ENCODE data around the gene CCDC70.
"Not testable (repeated sequence)": the region's sequence is repeated elsewhere in the genome, so short reads cannot be mapped to it uniquely, and the experiment has no call there.

CCDC70 gene

DNA sequence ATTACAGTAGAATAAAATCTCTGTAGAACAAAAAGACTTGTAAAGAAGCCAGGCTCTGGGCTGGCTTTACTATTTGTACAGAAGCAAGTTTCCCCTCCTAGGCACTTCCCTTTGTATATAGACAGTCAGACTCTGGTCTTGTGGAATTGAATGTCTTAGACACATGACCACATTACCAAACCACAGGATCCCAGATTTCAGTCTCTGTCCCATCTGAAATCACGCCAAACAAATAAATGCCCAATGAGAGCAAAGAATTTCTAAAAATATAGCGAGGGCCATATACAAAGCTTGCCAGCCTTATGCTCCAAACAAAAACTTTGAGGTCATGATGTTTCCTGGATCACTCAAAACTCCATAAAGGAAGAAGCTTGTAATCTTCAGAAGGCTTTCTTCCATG lies 23.9 kb downstream of the CCDC70 start:
- Histone ChIP-seq H3K4me1 (ENCODE audit: control insufficient read depth, insufficient read depth, low read length, unreplicated experiment) (no peaks in the 10 kb centered on the region), H3K27ac (ENCODE audit: low read depth, low read length) (no peak overlapping the region), H3K36me3 (ENCODE audit: insufficient read depth, low read length) (no peaks in the 10 kb centered on the region), H2AFZ (ENCODE audit: low read length, unreplicated experiment) (no peak overlapping the region), H3K4me3 (ENCODE audit: low read depth, low read length) (no peak overlapping the region), H3K79me2 (ENCODE audit: control insufficient read depth, insufficient read depth, low read length, unreplicated experiment) (no peaks in the 10 kb centered on the region), H3K27me3 (ENCODE audit: insufficient read depth, low read length) (peaks cover 31% of the 10 kb centered on the region)

DNA sequence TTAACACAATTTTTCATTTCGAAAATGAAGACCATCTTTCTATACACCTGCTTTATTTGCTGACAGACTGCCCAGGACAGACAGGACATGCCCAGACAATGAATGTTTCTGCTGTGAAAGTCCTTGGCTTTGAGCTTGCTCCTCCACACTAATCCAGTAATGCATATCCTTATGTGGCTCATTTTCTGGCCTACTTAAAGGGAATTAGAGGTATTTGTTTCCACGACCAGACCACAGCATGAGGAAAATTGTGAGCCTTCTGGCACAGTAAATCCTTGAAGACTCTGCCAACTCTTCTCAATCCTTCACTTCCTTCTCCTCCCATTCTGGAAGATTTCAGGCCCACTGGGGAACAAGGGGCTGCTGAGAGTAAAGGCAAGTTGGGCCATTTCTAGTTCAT lies 25.7 kb downstream of the CCDC70 start:
- H3K4me3 ChIP-seq (ENCODE audit: low read depth, low read length), result no peak overlapping the region
- peaks cover 48% of the 10 kb centered on the region for H3K27me3 ChIP-seq (ENCODE audit: insufficient read depth, low read length)
- no peaks in the 10 kb centered on the region for H3K79me2 ChIP-seq (ENCODE audit: control insufficient read depth, insufficient read depth, low read length, unreplicated experiment)
- no peak overlapping the region for H2AFZ ChIP-seq (ENCODE audit: low read length, unreplicated experiment)
- H3K4me1 ChIP-seq (ENCODE audit: control insufficient read depth, insufficient read depth, low read length, unreplicated experiment), result no peaks in the 10 kb centered on the region
- H3K36me3 ChIP-seq (ENCODE audit: insufficient read depth, low read length), result no peaks in the 10 kb centered on the region
- no peak overlapping the region for H3K27ac ChIP-seq (ENCODE audit: low read depth, low read length)

DNA sequence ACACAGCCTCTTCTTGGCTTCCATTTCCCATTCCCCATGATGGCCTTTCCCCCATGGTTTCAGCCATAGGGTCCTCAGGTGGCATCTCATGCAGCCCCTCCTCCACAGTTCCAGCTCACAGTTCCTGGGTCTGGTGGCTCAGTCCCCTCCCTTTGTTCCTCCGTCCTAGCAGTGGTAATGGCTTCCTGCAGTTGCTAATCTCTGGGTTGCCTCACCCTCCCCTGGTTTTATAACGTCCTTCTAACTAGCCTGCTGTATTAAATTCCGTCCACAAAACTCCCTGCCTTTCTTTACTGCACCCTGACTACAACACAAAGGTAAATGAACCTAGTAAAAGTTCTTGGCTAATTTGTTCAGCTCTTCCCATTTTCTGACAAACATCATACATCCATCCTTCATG lies 30.9 kb downstream of the CCDC70 start:
- Histone ChIP-seq H2AFZ (ENCODE audit: low read length, unreplicated experiment) (no peak overlapping the region), H3K27ac (ENCODE audit: low read depth, low read length) (no peak overlapping the region), H3K4me3 (ENCODE audit: low read depth, low read length) (no peak overlapping the region), H3K27me3 (ENCODE audit: insufficient read depth, low read length) (peaks cover 35% of the 10 kb centered on the region), H3K4me1 (ENCODE audit: control insufficient read depth, insufficient read depth, low read length, unreplicated experiment) (no peaks in the 10 kb centered on the region), H3K79me2 (ENCODE audit: control insufficient read depth, insufficient read depth, low read length, unreplicated experiment) (no peaks in the 10 kb centered on the region), H3K36me3 (ENCODE audit: insufficient read depth, low read length) (no peaks in the 10 kb centered on the region)

DNA sequence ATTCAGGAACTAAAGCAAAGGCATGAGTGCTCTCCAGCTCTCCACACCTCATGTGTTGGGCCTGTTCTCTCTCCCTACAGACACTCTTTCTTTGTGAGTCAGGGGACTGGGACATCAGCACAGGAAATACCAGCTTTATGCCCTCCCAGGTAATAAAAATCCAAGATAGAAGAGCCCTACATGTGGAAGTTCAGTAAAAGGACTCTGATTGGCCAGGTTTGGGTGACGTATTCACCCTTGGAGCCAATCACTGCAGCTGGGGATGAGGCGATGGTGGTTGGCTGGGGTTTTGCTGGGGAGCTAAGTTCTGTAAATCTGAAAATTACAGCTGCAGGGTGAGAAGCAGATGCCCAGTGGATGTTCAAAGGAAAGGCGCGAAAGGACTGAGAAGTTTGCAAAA lies 32.5 kb downstream of the CCDC70 start:
- Histone ChIP-seq H3K79me2 (ENCODE audit: control insufficient read depth, insufficient read depth, low read length, unreplicated experiment) (no peaks in the 10 kb centered on the region), H3K36me3 (ENCODE audit: insufficient read depth, low read length) (no peaks in the 10 kb centered on the region), H2AFZ (ENCODE audit: low read length, unreplicated experiment) (no peak overlapping the region), H3K4me3 (ENCODE audit: low read depth, low read length) (no peak overlapping the region), H3K4me1 (ENCODE audit: control insufficient read depth, insufficient read depth, low read length, unreplicated experiment) (no peaks in the 10 kb centered on the region), H3K27ac (ENCODE audit: low read depth, low read length) (no peak overlapping the region), H3K27me3 (ENCODE audit: insufficient read depth, low read length) (peaks cover 45% of the 10 kb centered on the region)

DNA sequence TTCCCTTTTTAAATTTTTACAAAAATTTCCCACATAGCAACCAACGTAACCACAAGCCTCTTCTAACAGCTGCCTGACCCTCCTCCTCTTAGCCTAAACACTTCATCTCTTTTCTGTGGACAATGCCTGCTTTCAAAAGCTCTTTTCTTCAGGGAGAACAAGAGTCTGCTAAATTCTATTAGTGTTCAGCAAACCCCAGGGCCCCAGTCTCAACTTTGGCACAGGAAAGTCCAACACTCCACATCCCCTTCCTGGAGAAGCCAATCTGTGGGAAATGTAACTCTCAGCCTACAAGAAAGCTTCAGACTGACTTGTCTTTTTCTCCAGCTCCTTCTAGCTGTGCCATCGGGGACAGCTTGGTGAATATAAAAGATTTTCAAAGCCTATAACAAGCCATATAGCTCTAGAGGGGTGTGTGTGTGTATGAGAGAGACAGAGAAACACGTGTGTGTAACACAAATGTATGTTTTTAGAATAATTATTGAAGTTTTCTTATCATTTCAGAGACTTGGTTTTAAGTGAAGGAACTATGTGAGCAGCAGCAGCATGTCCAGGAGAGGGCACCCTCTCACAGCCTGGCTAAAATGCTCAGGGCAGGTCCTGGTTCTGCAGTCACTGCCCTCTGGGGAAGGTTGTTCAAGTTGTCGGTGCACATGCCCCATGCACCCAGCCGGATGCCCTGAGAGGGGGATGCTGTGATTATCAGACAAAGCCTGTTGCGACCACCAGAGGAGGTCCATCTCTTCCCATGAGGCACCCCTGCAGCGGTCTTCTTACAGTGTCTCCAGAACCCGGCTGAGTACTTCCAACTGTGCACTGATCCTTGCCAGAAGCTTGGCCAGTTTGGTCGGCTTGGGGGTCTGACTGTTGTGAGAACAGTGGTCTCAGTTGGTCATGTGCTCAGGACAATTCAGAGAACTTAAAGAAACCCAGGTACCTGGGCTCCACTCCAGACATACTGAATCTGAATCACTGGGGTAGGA lies 34.4 kb downstream of the CCDC70 start:
- H3K79me2 ChIP-seq (ENCODE audit: control insufficient read depth, insufficient read depth, low read length, unreplicated experiment), result no peaks in the 10 kb centered on the region
- H3K4me3 ChIP-seq (ENCODE audit: low read depth, low read length), result no peak overlapping the region
- H3K27ac ChIP-seq (ENCODE audit: low read depth, low read length), result no peak overlapping the region
- no peak overlapping the region for H2AFZ ChIP-seq (ENCODE audit: low read length, unreplicated experiment)
- H3K4me1 ChIP-seq (ENCODE audit: control insufficient read depth, insufficient read depth, low read length, unreplicated experiment), result no peaks in the 10 kb centered on the region
- H3K27me3 ChIP-seq (ENCODE audit: insufficient read depth, low read length), result peaks cover 58% of the 10 kb centered on the region
- H3K36me3 ChIP-seq (ENCODE audit: insufficient read depth, low read length), result no peaks in the 10 kb centered on the region

DNA sequence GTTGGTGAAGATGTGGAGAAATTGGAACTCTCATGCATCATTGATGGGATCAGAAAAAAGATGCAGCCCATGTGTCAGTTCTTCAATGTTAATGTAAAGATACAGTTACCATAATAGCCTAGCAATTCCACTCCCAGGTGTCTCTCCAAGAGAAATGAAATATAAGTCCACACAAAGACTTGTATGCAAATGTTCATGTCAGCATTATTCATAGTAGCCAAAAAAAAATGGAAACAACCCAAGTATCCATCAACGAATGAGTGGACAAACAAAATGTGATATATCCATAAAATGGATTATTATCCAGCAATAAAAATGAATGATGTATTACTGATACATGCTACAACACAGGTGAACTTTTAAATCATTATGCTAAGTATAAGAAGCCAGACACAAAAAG lies 38.7 kb downstream of the CCDC70 start:
- H3K79me2 ChIP-seq (ENCODE audit: control insufficient read depth, insufficient read depth, low read length, unreplicated experiment), result no peaks in the 10 kb centered on the region
- H3K27ac ChIP-seq (ENCODE audit: low read depth, low read length), result no peak overlapping the region
- no peak overlapping the region for H2AFZ ChIP-seq (ENCODE audit: low read length, unreplicated experiment)
- H3K36me3 ChIP-seq (ENCODE audit: insufficient read depth, low read length), result no peaks in the 10 kb centered on the region
- H3K27me3 ChIP-seq (ENCODE audit: insufficient read depth, low read length), result peaks cover 66% of the 10 kb centered on the region
- H3K4me3 ChIP-seq (ENCODE audit: low read depth, low read length), result no peak overlapping the region
- H3K4me1 ChIP-seq (ENCODE audit: control insufficient read depth, insufficient read depth, low read length, unreplicated experiment), result no peaks in the 10 kb centered on the region

DNA sequence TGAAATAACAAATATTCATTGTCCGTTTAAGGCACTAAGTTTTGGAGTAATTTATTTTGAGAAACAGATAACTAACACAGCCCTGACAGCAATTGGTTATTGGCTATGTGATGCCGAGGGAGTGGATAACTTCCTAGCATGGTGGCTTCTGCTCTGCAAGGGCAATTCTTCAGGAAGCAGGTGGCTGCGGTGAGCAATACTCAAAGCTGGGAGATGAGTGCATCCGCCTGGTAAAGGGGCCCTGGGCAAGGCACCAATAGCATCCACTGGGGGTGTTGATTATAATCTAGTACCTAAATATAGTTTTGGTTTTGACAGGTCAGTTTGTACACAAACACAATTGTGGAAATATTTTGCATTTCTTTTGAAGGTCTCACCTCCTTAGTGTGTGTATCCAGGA lies 41.0 kb downstream of the CCDC70 start:
- H3K27me3 ChIP-seq (ENCODE audit: insufficient read depth, low read length), result peaks cover 59% of the 10 kb centered on the region
- no peaks in the 10 kb centered on the region for H3K79me2 ChIP-seq (ENCODE audit: control insufficient read depth, insufficient read depth, low read length, unreplicated experiment)
- H3K4me1 ChIP-seq (ENCODE audit: control insufficient read depth, insufficient read depth, low read length, unreplicated experiment), result no peaks in the 10 kb centered on the region
- H3K36me3 ChIP-seq (ENCODE audit: insufficient read depth, low read length), result no peaks in the 10 kb centered on the region
- H3K27ac ChIP-seq (ENCODE audit: low read depth, low read length), result no peak overlapping the region
- H3K4me3 ChIP-seq (ENCODE audit: low read depth, low read length), result no peak overlapping the region
- H2AFZ ChIP-seq (ENCODE audit: low read length, unreplicated experiment), result no peak overlapping the region

DNA sequence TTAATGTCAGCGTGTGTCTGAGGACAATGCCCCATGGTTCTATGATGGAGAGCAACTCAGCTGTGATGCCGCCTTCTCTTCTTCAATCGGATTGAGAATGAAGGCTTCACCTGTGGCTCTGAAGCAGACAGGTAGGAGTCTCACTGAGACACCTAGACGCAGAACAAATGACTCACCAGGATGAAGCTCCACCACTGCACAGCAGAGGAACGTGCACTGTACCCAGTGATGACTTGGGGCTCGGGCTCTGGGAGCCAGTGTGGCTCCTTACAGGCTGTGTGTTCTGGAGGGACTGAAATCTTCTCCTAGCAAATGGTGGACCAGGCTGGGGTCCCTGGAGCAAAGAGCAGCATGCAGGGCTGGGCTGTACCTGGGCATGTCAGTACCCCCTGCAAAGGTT lies 44.0 kb downstream of the CCDC70 start:
- H2AFZ ChIP-seq (ENCODE audit: low read length, unreplicated experiment), result no peak overlapping the region
- no peak overlapping the region for H3K4me3 ChIP-seq (ENCODE audit: low read depth, low read length)
- no peaks in the 10 kb centered on the region for H3K4me1 ChIP-seq (ENCODE audit: control insufficient read depth, insufficient read depth, low read length, unreplicated experiment)
- H3K27ac ChIP-seq (ENCODE audit: low read depth, low read length), result no peak overlapping the region
- no peaks in the 10 kb centered on the region for H3K79me2 ChIP-seq (ENCODE audit: control insufficient read depth, insufficient read depth, low read length, unreplicated experiment)
- H3K27me3 ChIP-seq (ENCODE audit: insufficient read depth, low read length), result peaks cover 39% of the 10 kb centered on the region
- H3K36me3 ChIP-seq (ENCODE audit: insufficient read depth, low read length), result no peaks in the 10 kb centered on the region

DNA sequence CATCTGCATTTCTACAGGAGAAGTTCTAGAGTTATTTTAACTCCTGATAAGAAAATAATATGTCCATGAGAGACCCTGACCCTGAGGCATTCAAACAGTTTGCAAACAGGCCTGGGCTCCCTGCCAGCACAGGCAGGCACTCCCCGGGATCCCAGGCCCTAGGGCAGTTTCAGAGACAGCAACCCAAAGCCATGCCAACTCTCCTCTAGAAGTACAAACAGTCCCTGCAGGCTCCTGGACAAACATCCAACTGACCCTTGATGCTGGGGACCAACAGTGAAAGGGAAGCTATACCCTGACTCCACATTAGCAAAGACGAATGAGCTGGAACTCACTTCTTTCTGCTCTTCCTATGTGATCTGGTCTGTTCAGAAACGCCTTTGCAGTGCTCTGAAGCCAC lies 44.8 kb downstream of the CCDC70 start:
- no peak overlapping the region for H3K27ac ChIP-seq (ENCODE audit: low read depth, low read length)
- no peak overlapping the region for H3K4me3 ChIP-seq (ENCODE audit: low read depth, low read length)
- no peaks in the 10 kb centered on the region for H3K79me2 ChIP-seq (ENCODE audit: control insufficient read depth, insufficient read depth, low read length, unreplicated experiment)
- no peak overlapping the region for H2AFZ ChIP-seq (ENCODE audit: low read length, unreplicated experiment)
- H3K27me3 ChIP-seq (ENCODE audit: insufficient read depth, low read length), result peaks cover 40% of the 10 kb centered on the region
- H3K4me1 ChIP-seq (ENCODE audit: control insufficient read depth, insufficient read depth, low read length, unreplicated experiment), result no peaks in the 10 kb centered on the region
- no peaks in the 10 kb centered on the region for H3K36me3 ChIP-seq (ENCODE audit: insufficient read depth, low read length)

DNA sequence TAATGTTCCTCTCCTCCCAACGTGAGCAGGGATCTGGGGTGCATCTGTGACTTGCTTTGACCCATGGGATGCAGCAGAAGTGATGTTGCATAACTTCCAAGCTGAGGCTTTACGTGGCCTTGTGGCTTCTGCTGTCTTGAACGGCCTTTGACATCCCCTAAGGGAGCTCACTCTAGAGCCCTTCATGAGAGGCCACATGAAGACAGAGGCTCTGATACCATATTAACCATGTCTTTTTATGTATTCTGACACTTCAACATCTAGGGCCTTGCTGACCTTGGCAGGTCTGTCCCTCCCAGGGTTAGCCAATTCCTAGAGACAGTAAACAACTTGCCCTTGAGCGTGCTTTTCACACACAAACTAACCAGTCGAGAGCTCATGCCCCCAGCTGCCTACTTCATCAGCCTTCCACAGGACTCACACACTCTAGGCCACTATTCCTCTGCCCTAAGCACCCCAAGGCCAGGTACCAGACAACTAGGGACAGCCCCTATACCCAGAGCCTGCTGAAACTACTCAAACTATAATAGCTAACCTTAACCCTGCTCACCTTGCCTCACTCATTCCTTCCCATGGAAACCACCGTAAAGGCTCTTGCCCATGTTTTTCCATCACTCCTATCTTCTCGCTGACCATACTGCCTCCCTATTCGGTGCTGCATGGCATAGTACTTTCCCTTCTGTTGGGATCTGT lies 45.4 kb downstream of the CCDC70 start:
- Histone ChIP-seq H3K4me3 (ENCODE audit: low read depth, low read length) (no peak overlapping the region), H3K27ac (ENCODE audit: low read depth, low read length) (no peak overlapping the region)

DNA sequence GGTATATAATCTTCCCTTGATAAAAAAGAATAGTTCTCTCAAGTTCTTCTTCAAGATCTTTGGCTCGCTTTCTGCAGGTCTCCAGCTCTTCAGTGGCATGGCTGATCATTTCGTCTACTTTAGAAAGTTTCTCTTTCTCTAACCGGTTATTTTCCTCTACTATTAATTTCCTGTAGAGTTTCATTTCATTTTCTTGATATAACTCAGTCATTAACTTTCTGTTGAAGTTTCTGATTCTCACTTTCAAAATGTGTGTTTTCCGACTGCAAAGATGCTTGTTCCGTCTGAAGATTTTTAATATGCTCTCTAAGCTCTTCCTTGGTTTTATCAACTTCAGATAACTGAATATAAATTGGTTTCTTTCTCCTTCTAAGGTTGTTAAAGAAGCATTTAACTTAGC lies 47.5 kb downstream of the CCDC70 start:
- not testable (repeated sequence) for H3K4me1 ChIP-seq (ENCODE audit: control insufficient read depth, insufficient read depth, low read length, unreplicated experiment); H3K4me3 ChIP-seq (ENCODE audit: low read depth, low read length); H2AFZ ChIP-seq (ENCODE audit: low read length, unreplicated experiment); H3K79me2 ChIP-seq (ENCODE audit: control insufficient read depth, insufficient read depth, low read length, unreplicated experiment); H3K27ac ChIP-seq (ENCODE audit: low read depth, low read length); H3K36me3 ChIP-seq (ENCODE audit: insufficient read depth, low read length)
- H3K27me3 ChIP-seq (ENCODE audit: insufficient read depth, low read length), result peaks cover 35% of the 10 kb centered on the region

More for the DNA sequence above, 45.4 kb downstream of the CCDC70 start:
- Histone ChIP-seq H3K36me3 (ENCODE audit: insufficient read depth, low read length) (no peaks in the 10 kb centered on the region), H3K79me2 (ENCODE audit: control insufficient read depth, insufficient read depth, low read length, unreplicated experiment) (no peaks in the 10 kb centered on the region), H3K4me1 (ENCODE audit: control insufficient read depth, insufficient read depth, low read length, unreplicated experiment) (no peaks in the 10 kb centered on the region), H2AFZ (ENCODE audit: low read length, unreplicated experiment) (no peak overlapping the region), H3K27me3 (ENCODE audit: insufficient read depth, low read length) (peaks cover 43% of the 10 kb centered on the region)

Measured in ACC112 (cell line).